GM13976 (cell line): ENCODE measurements around the gene HGF.
"Not testable (repeated sequence)": the region's sequence is repeated elsewhere in the genome, so short reads cannot be mapped to it uniquely, and the experiment has no call there.

ENCODE experiments used
- DNase-seq: peaks from one replicate; pipeline ENCODE4 v3.0.0; 2012; ENCODE audit warnings: low spot score
- in situ Hi-C: fragments of 300-500 bp; cut with MboI; formaldehyde crosslinking; loops from one replicate; pipeline ENCODE4 v1.12.0; 2022; ENCODE audit warnings: low sequenced_read_pairs, mixed read lengths, inconsistent platforms; ENCODE audit not compliant: unreplicated experiment
- TF ChIP-seq, protein P1 (sequence below): IDR thresholded peaks from 2 replicates; pipeline ENCODE4 v1.5.1; 2012; ENCODE audit warnings: borderline replicate concordance, mild to moderate bottlenecking; ENCODE audit not compliant: insufficient read depth; ENCODE audit errors: extremely low read depth, missing control alignments, control extremely low read depth

HGF gene

DNA sequence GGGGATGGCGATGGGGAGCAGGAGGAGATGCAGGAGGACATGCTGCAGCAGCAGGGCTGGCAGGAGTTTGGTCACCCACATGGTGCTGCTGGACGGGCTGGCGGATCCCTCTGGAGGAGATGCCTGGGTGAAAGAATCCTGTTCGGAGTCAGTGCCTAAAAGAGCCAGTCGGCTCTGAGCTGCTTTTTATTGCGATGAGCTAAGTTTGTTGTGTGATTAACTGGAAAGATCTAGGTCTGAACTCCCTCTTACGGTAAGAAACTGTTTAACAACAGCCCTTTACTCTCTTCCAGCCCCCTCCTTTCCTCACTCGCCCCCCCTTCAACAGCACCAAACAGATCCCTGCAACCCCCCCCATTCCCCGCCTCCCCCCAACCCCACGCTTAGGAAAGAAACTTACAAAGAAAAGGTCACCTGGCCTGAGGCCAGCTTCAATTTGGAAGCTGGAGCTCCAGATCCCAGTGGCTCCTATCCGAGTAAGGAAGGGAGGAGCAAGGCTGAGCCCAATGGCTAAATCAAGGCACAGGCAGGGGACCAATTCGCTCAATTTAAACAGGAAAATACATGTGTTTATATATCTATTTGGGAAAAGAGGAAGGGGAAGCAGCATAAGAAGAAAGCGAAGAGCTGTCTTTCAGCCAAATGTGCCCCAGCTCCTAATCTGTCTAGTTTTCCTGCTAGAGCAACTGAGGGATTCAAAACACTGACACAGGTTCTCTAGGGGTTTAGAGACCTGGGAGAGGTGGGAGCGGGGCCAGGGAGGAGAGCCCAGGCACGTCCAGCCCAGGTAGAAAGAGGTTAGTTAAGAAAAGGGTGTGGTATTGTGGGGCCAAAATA lies at the start of gene HGF:
Gene HGF, minus strand, starts transcription at position 157 of the 837 bp plus-strand sequence. Its CDS starts 76 bp downstream, at position 81.
- no peak for DNase-seq
- TF ChIP-seq, protein P1, sequence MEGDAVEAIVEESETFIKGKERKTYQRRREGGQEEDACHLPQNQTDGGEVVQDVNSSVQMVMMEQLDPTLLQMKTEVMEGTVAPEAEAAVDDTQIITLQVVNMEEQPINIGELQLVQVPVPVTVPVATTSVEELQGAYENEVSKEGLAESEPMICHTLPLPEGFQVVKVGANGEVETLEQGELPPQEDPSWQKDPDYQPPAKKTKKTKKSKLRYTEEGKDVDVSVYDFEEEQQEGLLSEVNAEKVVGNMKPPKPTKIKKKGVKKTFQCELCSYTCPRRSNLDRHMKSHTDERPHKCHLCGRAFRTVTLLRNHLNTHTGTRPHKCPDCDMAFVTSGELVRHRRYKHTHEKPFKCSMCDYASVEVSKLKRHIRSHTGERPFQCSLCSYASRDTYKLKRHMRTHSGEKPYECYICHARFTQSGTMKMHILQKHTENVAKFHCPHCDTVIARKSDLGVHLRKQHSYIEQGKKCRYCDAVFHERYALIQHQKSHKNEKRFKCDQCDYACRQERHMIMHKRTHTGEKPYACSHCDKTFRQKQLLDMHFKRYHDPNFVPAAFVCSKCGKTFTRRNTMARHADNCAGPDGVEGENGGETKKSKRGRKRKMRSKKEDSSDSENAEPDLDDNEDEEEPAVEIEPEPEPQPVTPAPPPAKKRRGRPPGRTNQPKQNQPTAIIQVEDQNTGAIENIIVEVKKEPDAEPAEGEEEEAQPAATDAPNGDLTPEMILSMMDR = no peak
- in situ Hi-C loops = no loop called here

DNA sequence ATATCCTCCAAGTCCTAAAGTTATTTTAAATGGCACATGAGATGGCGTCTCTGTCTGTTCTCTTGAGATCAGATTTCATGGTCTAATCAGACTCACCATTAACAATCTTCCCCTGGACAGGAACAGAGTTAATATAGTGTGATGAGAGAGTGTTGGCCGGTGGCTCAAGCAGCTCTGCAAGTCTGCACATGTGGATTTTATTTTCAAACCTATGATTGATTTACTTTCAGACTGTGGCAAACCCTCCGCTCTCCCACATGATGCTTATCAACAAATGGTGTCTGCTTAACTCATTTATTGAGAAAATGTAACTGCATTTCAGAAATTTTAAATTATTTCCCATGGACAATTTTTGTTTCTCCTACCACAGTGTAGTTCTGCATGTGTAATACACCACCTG lies 46.5 kb upstream of the HGF start:
- in situ Hi-C loops = no loop called here
- no peak for DNase-seq
- TF ChIP-seq, protein P1 = no peak

DNA sequence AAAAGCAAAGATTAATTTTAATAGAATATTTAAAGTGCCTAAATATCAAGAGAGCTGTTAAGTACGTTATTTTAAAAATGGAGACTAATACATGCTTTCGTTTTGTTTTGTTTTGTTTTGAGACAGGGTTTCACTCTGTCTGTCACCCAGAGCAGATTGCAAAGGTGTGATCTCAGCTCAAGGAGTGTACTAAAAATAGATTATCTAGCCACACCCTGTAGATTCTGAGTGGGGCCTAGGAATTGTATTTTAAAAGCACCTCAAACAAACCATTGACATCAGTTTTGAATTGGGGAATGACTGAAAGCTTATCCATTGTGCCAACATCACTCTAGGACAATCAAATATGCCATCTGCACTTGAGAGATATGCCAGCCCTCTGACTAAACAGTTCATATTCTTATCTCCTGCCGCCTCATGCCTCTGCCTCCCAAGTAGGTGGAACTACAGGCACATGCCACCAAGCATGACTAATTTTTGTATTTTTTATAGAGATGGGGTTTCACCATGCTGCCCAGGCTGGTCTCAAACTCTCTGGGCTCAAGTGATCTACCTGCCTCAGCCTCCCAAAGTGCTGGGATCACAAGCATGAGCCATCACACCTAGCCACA lies 43.1 kb upstream of the HGF start:
- in situ Hi-C loops = not testable (repeated sequence)

DNA sequence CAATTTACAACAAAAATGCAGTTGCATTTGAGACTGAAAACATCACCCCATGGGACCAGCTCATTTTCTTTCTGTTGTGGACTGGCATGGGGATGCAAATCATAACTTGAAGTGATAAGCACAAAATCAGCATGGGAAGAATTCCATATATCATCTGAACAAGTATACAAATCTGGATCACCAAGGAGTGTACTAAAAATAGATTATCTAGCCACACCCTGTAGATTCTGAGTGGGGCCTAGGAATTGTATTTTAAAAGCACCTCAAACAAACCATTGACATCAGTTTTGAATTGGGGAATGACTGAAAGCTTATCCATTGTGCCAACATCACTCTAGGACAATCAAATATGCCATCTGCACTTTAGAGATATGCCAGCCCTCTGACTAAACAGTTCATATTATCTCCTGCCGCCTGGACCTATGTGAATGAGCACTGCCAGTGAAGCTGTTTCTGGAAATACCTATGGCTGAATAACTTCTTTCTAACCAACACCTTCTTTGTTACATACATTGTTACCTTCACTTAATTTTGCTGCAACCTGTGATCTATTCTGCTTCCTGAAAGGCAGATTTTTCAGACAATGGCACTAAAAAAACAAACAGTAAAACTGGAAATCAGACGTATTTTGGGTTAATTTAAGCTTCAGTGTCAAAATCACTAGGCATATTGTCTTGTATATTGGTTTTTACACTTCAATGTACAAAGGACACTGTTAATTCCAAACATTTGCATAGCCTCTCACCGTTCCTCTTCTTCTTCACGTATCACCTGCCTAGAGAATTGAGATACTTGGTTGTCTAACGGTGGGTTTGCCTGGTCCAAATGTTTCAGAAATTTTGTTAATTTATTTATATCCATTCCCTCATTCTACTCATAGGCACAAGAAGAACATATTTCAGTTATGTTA lies 42.4 kb upstream of the HGF start:
- TF ChIP-seq, protein P1 = no peak
- in situ Hi-C loops = no loop called here
- no peak for DNase-seq

More for the DNA sequence above, 43.1 kb upstream of the HGF start:
- not testable (repeated sequence) for DNase-seq

DNA sequence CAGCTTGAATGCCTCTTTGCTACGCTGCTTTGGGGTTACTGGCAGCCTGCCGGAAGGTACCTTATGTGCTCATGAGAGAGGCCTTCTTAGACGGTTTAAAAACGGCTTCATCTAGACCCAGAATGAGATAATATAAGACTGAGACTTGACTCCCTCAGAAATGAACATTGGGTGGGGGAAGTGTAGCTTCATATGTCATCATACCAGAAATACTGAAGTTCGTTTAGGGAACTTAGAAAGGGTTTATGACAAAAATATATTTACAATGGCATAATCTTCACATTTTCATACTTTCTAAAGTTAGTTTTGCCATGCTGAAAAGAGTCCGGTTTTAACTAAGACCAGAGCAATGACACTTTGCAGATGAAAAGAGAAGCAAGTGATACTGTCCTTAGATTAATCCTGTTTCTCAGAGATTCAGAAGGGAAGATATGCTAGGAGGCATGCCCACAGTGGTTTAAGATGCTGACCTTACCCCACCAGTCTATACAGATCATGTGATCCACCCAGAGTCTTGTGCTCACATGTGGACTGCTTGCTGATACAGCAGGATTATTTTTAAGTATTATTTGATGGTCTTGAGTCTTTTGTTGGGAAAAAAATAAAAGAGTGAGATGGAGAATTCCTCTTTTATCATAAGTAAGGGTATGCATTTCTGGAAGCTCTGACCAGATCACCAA lies 40.8 kb upstream of the HGF start:
- TF ChIP-seq, protein P1 = no peak
- in situ Hi-C loops = no loop called here
- no peak for DNase-seq

DNA sequence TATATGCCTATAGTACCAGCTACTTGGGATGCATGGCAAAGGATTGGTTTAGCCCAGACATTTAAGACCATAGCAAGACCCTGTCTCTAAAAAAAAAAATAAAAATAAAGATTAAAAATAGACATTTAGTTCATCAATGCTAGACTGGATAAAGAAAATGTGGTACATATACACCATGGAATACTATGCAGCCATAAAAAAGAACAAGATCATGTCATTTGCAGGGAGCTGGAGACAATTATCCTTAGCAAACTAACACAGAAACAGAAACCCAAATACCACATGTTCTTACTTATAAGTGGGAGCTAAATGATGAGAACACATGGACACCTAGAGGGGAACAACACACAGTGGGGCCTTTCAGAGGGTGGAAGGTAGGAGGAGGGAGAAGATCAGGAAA lies 38.5 kb upstream of the HGF start:
- DNase-seq, in situ Hi-C loops: not testable (repeated sequence)

DNA sequence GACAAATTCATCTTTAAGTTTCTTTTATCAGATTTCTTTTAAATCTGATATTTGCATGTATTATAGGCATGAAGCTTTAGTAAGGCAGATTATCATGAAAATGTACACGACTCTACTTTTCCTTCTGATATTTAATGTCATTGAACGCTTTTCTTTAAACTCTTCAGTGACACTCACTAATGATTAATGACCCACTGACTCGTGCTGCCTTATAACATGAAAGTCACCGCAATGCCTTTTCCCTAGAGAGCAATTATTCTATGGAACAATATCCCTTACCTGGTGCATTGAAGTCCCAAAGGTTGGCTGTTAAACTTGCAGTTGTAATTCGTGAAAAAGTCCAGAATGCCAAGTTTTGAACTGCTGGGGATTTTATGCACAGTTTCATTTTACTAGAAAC lies 33.4 kb upstream of the HGF start:
- TF ChIP-seq, protein P1 = no peak
- no peak for DNase-seq
- in situ Hi-C loops = no loop called here
